B cell (primary cell): ENCODE measurements around the gene RANBP3L.

Experiments
- EZH2 ChIP-seq: IDR thresholded peaks from 2 replicates; pipeline ENCODE4 v1.6.1; 2012; ENCODE audit warnings: borderline replicate concordance, low read depth, mild to moderate bottlenecking, moderate library complexity, low read length; ENCODE audit not compliant: insufficient read depth, poor library complexity, severe bottlenecking
- TF ChIP-seq, protein P1 (sequence below): fragments of 200-600 bp; IDR thresholded peaks from one replicate; pipeline ENCODE4 v1.8.0; 2022; ENCODE audit warnings: antibody characterized with exemption, mild to moderate bottlenecking

DNA sequence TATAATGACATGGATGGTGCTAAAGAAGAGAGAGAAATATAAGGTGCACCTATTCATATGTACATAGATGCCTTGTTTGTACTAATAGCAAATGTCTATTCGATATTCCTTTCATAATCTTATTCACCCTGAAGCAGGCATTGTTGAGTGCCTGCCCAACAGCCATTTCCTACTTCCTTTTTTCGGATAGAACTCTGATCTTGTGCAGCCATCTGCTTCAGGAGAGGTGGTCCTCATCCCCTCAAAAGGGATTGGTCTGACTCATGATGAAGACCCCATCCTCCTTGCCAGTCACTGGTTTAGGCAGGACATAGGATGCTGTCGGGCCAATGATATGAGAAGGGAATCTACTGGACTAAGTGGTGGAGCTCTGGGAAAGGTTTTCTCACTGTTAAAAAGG, 8.4 kb upstream of the RANBP3L start:
- TF ChIP-seq, protein P1, sequence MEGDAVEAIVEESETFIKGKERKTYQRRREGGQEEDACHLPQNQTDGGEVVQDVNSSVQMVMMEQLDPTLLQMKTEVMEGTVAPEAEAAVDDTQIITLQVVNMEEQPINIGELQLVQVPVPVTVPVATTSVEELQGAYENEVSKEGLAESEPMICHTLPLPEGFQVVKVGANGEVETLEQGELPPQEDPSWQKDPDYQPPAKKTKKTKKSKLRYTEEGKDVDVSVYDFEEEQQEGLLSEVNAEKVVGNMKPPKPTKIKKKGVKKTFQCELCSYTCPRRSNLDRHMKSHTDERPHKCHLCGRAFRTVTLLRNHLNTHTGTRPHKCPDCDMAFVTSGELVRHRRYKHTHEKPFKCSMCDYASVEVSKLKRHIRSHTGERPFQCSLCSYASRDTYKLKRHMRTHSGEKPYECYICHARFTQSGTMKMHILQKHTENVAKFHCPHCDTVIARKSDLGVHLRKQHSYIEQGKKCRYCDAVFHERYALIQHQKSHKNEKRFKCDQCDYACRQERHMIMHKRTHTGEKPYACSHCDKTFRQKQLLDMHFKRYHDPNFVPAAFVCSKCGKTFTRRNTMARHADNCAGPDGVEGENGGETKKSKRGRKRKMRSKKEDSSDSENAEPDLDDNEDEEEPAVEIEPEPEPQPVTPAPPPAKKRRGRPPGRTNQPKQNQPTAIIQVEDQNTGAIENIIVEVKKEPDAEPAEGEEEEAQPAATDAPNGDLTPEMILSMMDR = no peak
- no peak for TF ChIP-seq EZH2
